MM.1S (cell line): Measurements from ENCODE around the gene PTPRD.

Experiments used
- DNase-seq: peaks from one replicate; pipeline ENCODE4 v3.0.0-alpha.2; 2015
- H2AFZ ChIP-seq: fragments of 300-600 bp; sonication (generic); 2 replicates; pipeline ENCODE4 v1.6.0; 2016; ENCODE audit warnings: antibody characterized with exemption, low read length
- H3F3A ChIP-seq: fragments of 300-600 bp; sonication (generic); 2 replicates; pipeline ENCODE4 v1.6.1; 2016; ENCODE audit warnings: mild to moderate bottlenecking, antibody characterized with exemption, low read length, moderate library complexity, mixed read lengths; ENCODE audit not compliant: insufficient read depth
- H3K27ac ChIP-seq: fragments of 300-600 bp; sonication (generic); 2 replicates; pipeline ENCODE4 v1.5.1; 2016; ENCODE audit warnings: mild to moderate bottlenecking, low read length
- H3K27me3 ChIP-seq: fragments of 300-600 bp; sonication (generic); replicated peaks from 2 replicates; pipeline ENCODE4 v1.6.0; 2016; ENCODE audit warnings: low read length; ENCODE audit not compliant: insufficient read depth
- H3K36me3 ChIP-seq: fragments of 300-600 bp; sonication (generic); replicated peaks from 2 replicates; pipeline ENCODE4 v1.6.1; 2016; ENCODE audit warnings: mild to moderate bottlenecking, low read length, mixed read lengths; ENCODE audit not compliant: insufficient read depth
- H3K4me1 ChIP-seq: fragments of 300-600 bp; sonication (generic); 2 replicates; pipeline ENCODE4 v1.6.1; 2016; ENCODE audit warnings: low read length, mixed read lengths
- H3K4me2 ChIP-seq: fragments of 300-600 bp; sonication (generic); 2 replicates; pipeline ENCODE4 v1.6.0; 2016; ENCODE audit warnings: low read depth, low read length
- H3K4me3 ChIP-seq: fragments of 300-600 bp; sonication (generic); 2 replicates; pipeline ENCODE4 v1.5.1; 2016; ENCODE audit warnings: low read length, mixed read lengths
- H3K79me2 ChIP-seq: fragments of 300-600 bp; sonication (generic); 2 replicates; pipeline ENCODE4 v1.6.1; 2016; ENCODE audit warnings: mixed run types, low read length, mixed read lengths
- H3K9ac ChIP-seq: fragments of 300-600 bp; sonication (generic); 2 replicates; pipeline ENCODE4 v1.6.1; 2016; ENCODE audit warnings: low read length, mixed read lengths
- H3K9me2 ChIP-seq: fragments of 300-600 bp; sonication (generic); replicated peaks from 2 replicates; pipeline ENCODE4 v1.6.1; 2016; ENCODE audit warnings: mild to moderate bottlenecking, low read length, mixed read lengths; ENCODE audit not compliant: insufficient read depth
- H3K9me3 ChIP-seq: fragments of 300-600 bp; sonication (generic); replicated peaks from 2 replicates; pipeline ENCODE4 v1.6.1; 2016; ENCODE audit warnings: mild to moderate bottlenecking, low read length, mixed read lengths; ENCODE audit not compliant: insufficient read depth
- H4K20me1 ChIP-seq: fragments of 300-600 bp; sonication (generic); 2 replicates; pipeline ENCODE4 v1.6.1; 2016; ENCODE audit warnings: mild to moderate bottlenecking, low read length, moderate library complexity, mixed read lengths; ENCODE audit not compliant: insufficient read depth
- EZH2 ChIP-seq: fragments of 300-600 bp; sonication (generic); optimal IDR thresholded peaks from 2 replicates; pipeline ENCODE3; 2017; ENCODE audit warnings: low read depth, mild to moderate bottlenecking, antibody characterized with exemption, low read length, mixed read lengths
- EZH2phosphoT487 ChIP-seq: fragments of 300-600 bp; sonication (generic); IDR thresholded peaks from 2 replicates; pipeline ENCODE4 v1.6.1; 2018; ENCODE audit warnings: antibody characterized with exemption, low read length
- TF ChIP-seq, protein P1 (sequence below): fragments of 300-600 bp; sonication (generic); IDR thresholded peaks from 2 replicates; pipeline ENCODE4 v1.5.1; 2016; ENCODE audit warnings: antibody characterized with exemption, low read length, mixed read lengths

Gene PTPRD

DNA sequence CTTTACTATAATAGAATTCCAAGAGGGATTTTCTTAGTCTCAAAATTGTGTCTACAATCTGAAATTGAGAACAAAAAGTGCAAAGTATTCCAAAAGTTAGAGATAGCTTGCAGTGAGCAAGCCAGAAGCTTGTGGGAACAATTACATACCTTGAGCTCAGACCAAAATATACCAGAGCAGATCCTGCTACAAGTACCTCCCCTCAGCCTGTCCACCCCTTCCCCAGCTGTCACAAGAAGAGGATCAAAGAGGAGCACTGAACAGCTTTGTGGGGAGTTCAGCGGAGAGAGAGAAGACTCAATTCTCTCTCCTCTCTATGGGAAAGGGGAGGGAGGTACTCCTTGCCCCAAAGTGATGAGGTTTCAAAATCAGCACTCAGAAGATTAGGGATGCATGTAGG, 1944.1 kb downstream of the PTPRD start:
- TF ChIP-seq EZH2phosphoT487, result no peak
- TF ChIP-seq EZH2, result no peak
- no peaks in the 10 kb centered on the region for H4K20me1 ChIP-seq
- H3K27ac ChIP-seq, result no peak overlapping the region
- H3K27me3 ChIP-seq, result no peaks in the 10 kb centered on the region
- H3K4me1 ChIP-seq, result no peaks in the 10 kb centered on the region
- H3K36me3 ChIP-seq, result no peaks in the 10 kb centered on the region
- H3K4me2 ChIP-seq, result no peak overlapping the region
- DNase-seq, result no peak
- no peaks in the 10 kb centered on the region for H3F3A ChIP-seq
- H3K9me2 ChIP-seq, result no peaks in the 10 kb centered on the region
- H3K79me2 ChIP-seq, result no peaks in the 10 kb centered on the region
- H3K9me3 ChIP-seq, result no peaks in the 10 kb centered on the region
- no peak overlapping the region for H3K9ac ChIP-seq
- no peak overlapping the region for H3K4me3 ChIP-seq
- H2AFZ ChIP-seq, result no peak overlapping the region

- Histone ChIP-seq H3K4me2 (no peak overlapping the region), H3K9me2 (no peaks in the 10 kb centered on the region), H3F3A (no peaks in the 10 kb centered on the region), H3K4me1 (no peaks in the 10 kb centered on the region), H2AFZ (no peak overlapping the region), H3K79me2 (no peaks in the 10 kb centered on the region), H3K9ac (no peak overlapping the region), H3K36me3 (no peaks in the 10 kb centered on the region), H3K27me3 (no peaks in the 10 kb centered on the region), H3K9me3 (no peaks in the 10 kb centered on the region), H3K4me3 (no peak overlapping the region), H4K20me1 (no peaks in the 10 kb centered on the region), H3K27ac (no peak overlapping the region)
- no peak for DNase-seq
- no peak for TF ChIP-seq EZH2phosphoT487
- TF ChIP-seq, protein P1, sequence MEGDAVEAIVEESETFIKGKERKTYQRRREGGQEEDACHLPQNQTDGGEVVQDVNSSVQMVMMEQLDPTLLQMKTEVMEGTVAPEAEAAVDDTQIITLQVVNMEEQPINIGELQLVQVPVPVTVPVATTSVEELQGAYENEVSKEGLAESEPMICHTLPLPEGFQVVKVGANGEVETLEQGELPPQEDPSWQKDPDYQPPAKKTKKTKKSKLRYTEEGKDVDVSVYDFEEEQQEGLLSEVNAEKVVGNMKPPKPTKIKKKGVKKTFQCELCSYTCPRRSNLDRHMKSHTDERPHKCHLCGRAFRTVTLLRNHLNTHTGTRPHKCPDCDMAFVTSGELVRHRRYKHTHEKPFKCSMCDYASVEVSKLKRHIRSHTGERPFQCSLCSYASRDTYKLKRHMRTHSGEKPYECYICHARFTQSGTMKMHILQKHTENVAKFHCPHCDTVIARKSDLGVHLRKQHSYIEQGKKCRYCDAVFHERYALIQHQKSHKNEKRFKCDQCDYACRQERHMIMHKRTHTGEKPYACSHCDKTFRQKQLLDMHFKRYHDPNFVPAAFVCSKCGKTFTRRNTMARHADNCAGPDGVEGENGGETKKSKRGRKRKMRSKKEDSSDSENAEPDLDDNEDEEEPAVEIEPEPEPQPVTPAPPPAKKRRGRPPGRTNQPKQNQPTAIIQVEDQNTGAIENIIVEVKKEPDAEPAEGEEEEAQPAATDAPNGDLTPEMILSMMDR, result no peak
These were observed 1944.6 kb downstream of the PTPRD start for GRCh38 chr9:8668231-8668630.

GRCh38 chr9:8666060-8666459, 1946.7 kb downstream of the PTPRD start:
- Histone ChIP-seq H3K4me2 (no peak overlapping the region), H2AFZ (no peak overlapping the region), H4K20me1 (no peaks in the 10 kb centered on the region), H3K27me3 (no peaks in the 10 kb centered on the region), H3F3A (no peaks in the 10 kb centered on the region), H3K36me3 (no peaks in the 10 kb centered on the region), H3K9me2 (no peaks in the 10 kb centered on the region), H3K27ac (no peak overlapping the region), H3K4me3 (no peak overlapping the region), H3K4me1 (no peaks in the 10 kb centered on the region), H3K79me2 (no peaks in the 10 kb centered on the region), H3K9me3 (no peaks in the 10 kb centered on the region), H3K9ac (no peak overlapping the region)
- no peak for DNase-seq
- no peak for TF ChIP-seq EZH2phosphoT487
- TF ChIP-seq, protein P1, result no peak

- Histone ChIP-seq H3K9ac (no peak overlapping the region), H3K9me2 (no peaks in the 10 kb centered on the region), H3K4me3 (no peak overlapping the region), H2AFZ (no peak overlapping the region), H3K79me2 (no peaks in the 10 kb centered on the region), H3K27me3 (no peaks in the 10 kb centered on the region), H4K20me1 (no peaks in the 10 kb centered on the region), H3K36me3 (no peaks in the 10 kb centered on the region), H3K4me1 (no peaks in the 10 kb centered on the region), H3F3A (no peaks in the 10 kb centered on the region), H3K9me3 (no peaks in the 10 kb centered on the region), H3K4me2 (no peak overlapping the region), H3K27ac (no peak overlapping the region)
- TF ChIP-seq EZH2, result no peak
- no peak for TF ChIP-seq EZH2phosphoT487
- TF ChIP-seq, protein P1, result no peak
- DNase-seq, result no peak
These were observed 1952.4 kb downstream of the PTPRD start for GRCh38 chr9:8660383-8660782.
